ENCODE data around the gene OXER1. TPM values are rescaled to one million over a fixed set of nuclear protein-coding genes. Genes with fewer than 3 reads are reported as not detected.
A peak's percentile ranks its signal among the peaks of the same experiment; 100 is the strongest.

OXER1 gene, protein sequence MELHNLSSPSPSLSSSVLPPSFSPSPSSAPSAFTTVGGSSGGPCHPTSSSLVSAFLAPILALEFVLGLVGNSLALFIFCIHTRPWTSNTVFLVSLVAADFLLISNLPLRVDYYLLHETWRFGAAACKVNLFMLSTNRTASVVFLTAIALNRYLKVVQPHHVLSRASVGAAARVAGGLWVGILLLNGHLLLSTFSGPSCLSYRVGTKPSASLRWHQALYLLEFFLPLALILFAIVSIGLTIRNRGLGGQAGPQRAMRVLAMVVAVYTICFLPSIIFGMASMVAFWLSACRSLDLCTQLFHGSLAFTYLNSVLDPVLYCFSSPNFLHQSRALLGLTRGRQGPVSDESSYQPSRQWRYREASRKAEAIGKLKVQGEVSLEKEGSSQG
- 1 to 10 TPM in 1 of 4 donors, under 1 TPM in 3; 0.33 to 2.6 (median 0.59) TPM for total RNA-seq
- 1 to 10 TPM in 2 of 3 donors, not detected in 1; 1.8 to 3.0 TPM for polyA plus RNA-seq

DNA sequence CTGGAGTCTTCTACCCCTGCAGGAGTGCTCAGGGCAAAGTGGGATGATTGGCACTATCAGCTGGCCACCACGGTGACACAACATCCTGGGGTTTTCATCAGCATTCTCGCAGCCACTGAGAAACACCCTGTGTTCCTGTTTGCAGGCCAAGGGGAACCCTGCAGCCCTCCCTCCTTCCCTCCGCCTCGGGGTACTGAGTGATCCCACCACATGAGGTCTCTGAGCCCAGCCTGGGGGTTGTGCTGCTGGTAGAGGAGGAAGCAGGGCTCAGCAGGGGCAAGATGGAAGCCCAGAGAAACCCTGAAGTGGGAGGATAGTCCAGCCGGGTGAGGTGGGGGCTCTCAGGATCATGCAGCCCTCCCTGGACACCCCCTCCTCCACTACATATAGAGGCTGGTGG, at the start of gene OXER1:
OXER1 (minus strand) TSS at position 40 of the 400 bp plus-strand sequence. CDS start 73 bp downstream, outside the sequence.
- DNase-seq: peak; percentile 60
- Histone ChIP-seq H3K4me1 (no peaks in the 10 kb centered on the region), H3K9me3 (no peaks in the 10 kb centered on the region), H3K27me3 (no peaks in the 10 kb centered on the region), H3K36me3 (no peaks in the 10 kb centered on the region), H3K4me3 (no peak within 1 kb of the TSS), H3K27ac (no peak within 1 kb of the TSS)
- TF ChIP-seq POLR2A (IDR thresholded peaks at IDR 0.05): no peak
- TF ChIP-seq POLR2AphosphoS5 (IDR thresholded peaks at IDR 0.05): no peak
- TF ChIP-seq, protein P1, sequence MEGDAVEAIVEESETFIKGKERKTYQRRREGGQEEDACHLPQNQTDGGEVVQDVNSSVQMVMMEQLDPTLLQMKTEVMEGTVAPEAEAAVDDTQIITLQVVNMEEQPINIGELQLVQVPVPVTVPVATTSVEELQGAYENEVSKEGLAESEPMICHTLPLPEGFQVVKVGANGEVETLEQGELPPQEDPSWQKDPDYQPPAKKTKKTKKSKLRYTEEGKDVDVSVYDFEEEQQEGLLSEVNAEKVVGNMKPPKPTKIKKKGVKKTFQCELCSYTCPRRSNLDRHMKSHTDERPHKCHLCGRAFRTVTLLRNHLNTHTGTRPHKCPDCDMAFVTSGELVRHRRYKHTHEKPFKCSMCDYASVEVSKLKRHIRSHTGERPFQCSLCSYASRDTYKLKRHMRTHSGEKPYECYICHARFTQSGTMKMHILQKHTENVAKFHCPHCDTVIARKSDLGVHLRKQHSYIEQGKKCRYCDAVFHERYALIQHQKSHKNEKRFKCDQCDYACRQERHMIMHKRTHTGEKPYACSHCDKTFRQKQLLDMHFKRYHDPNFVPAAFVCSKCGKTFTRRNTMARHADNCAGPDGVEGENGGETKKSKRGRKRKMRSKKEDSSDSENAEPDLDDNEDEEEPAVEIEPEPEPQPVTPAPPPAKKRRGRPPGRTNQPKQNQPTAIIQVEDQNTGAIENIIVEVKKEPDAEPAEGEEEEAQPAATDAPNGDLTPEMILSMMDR (IDR thresholded peaks at IDR 0.05): no peak
- TF ChIP-seq EP300 (IDR thresholded peaks at IDR 0.05): no peak
- intact Hi-C loops (cut with DNase I): no loop called here
- 49 to 81% methylated on average over 5 of the region's 5 CpGs for WGBS, 2 donors

DNA sequence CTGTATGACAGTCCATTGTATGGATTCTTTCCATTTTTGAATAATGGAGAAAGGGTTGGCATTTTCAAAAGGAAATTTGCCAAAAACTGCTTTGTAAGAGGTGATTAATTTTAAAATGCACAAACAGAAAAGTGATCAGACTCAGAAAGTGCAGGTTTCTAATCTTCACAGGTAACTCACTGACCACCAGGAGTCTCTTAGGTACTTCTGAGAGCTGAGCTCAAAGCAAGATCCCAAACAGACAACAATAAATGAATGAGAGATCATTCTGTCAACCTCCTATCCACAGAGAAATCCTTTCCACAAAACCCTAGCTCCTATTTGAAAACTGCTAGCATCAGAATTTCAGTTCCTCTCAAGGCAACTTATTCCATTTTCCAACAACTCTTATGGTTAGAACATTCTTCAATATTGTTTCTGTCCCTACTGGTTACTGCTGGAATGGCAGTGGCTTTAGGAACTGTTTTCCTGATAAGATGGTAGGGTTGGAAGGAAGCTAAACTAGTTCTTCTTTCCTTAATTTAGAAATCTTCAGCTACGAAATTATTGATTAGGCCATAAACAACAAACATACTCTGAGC, 49.1 kb upstream of the OXER1 start:
- no peak overlapping the region for H3K4me3 ChIP-seq
- peaks cover 0 to 22% (median 14%) of the 10 kb centered on the region in 4 donors for H3K4me1 ChIP-seq
- TF ChIP-seq POLR2AphosphoS5 (IDR thresholded peaks at IDR 0.05) (no peak), EP300 (IDR thresholded peaks at IDR 0.05) (no peak)
- TF ChIP-seq, protein P1 (IDR thresholded peaks at IDR 0.05): peak; percentile 30 to 62 (median 50)
- H3K27me3 ChIP-seq: no peaks in the 10 kb centered on the region
- 0 to 44% methylated on average over 1 of the region's 1 CpG for WGBS, 2 donors
- H3K9me3 ChIP-seq: no peaks in the 10 kb centered on the region
- H3K27ac ChIP-seq: no peak overlapping the region
- H3K36me3 ChIP-seq: no peaks in the 10 kb centered on the region
- intact Hi-C loops (cut with DNase I): no loop called here
- no peak for DNase-seq

DNA sequence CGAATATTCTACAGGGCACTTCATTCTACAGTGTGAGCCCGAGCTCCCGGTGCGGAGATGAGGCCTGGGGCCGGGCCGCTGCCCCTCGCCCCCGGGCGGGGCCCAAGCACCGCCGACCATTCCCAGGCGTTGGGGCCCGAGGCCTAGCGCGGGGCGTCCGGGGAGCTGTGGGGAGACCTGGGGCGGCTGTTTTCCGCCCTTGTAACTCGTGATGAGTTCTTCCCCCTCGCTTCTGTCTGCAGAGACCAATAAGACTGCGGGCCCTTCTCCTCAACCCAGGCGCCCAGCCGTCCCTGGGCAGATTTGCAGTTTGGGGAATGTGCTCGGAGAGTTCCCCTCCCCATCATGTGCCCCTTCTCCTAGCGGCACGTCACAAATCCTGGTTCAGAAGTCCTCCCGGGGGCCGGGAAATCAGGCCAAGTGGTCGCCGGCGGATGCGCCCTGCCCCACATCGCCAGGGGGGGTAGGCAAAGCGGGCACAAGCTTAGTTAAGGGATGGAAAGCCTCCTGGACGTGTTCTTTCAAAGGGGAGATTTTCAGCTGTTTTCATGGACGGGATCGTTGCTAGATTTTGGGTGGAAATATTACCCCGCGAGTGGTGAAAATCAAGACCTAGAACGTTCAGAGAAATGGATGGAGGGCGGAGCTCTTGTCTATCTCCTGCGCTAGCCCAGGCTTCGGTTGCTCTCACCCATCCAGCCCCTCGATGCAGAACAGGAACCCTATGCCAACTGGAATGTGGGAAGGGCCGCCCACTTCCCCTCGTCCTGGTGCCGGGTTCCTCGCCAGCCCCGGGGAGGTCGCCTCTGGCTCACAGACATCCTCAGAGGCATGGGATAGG, 47.3 kb upstream of the OXER1 start:
- peak; percentile 86 for DNase-seq
- no peaks in the 10 kb centered on the region for H3K36me3 ChIP-seq
- H3K4me3 ChIP-seq: peak overlapping the region; percentile 44 to 74 (median 70)
- TF ChIP-seq, protein P1 (IDR thresholded peaks at IDR 0.05): no peak
- peak in 1 of 4 donors; percentile 6 for TF ChIP-seq EP300 (IDR thresholded peaks at IDR 0.05)
- peak; percentile 33 to 66 for TF ChIP-seq POLR2A (IDR thresholded peaks at IDR 0.05)
- TF ChIP-seq POLR2AphosphoS5 (IDR thresholded peaks at IDR 0.05): peak; percentile 32 to 75 (median 70)
- H3K27ac ChIP-seq: peak overlapping the region; percentile 92 to 99 (median 98)
- WGBS, 2 donors: 9 to 50% methylated on average over 51 of the region's 51 CpGs
- no peaks in the 10 kb centered on the region for H3K9me3 ChIP-seq
- H3K4me1 ChIP-seq: peaks cover 0 to 22% (median 14%) of the 10 kb centered on the region in 4 donors
- no peaks in the 10 kb centered on the region for H3K27me3 ChIP-seq
- intact Hi-C loops (cut with DNase I): no loop called here

DNA sequence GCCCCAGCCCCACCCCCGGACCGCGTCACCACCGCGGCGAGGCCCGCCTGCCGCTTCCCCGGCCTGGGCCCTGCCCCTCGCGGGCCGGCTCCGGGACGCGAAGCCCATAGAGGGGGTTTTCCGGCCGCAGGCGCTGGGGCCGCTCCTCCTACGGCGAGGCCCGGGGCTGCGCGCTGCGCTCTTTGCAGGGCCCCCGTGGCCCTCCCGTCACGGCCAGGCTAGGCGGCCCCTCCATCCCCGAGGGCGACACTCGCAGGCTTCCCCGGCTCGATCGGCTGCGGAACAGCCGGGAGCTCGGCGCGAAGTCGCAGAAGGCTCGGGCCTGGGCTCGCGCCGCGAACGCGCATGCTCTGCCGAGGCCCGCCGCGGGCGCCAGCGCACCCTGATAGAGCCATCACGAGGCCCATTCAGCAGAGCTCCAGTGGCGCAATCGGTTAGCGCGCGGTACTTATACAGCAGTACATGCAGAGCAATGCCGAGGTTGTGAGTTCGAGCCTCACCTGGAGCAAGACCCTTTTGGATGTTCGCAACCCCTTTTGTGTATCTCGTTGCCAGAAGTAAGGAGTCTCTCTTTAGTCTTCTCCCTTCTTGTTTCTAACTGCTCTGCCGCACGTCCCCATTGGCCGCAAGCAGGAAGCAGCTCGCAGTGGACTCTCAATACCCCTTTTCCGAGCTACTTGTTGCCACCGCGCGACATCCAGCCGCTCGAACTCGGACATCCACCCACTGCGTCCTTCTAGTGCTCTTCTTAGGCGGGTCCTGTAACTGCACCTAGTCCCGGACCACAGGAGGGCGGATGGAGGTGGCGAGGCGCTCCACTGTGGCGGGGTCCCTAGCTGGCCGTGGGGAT, 46.4 kb upstream of the OXER1 start:
- no peaks in the 10 kb centered on the region for H3K36me3 ChIP-seq
- intact Hi-C loops (cut with DNase I): no loop called here
- WGBS, 2 donors: 0 to 2% methylated on average over 83 of the region's 83 CpGs
- H3K4me3 ChIP-seq: peak overlapping the region; percentile 44 to 74 (median 70)
- H3K9me3 ChIP-seq: no peaks in the 10 kb centered on the region
- H3K4me1 ChIP-seq: peaks cover 0 to 22% (median 14%) of the 10 kb centered on the region in 4 donors
- peak; percentile 98 for DNase-seq
- H3K27ac ChIP-seq: peak overlapping the region; percentile 92 to 99 (median 98)
- no peaks in the 10 kb centered on the region for H3K27me3 ChIP-seq
- peak; percentile 49 to 54 for TF ChIP-seq POLR2A (IDR thresholded peaks at IDR 0.05)
- peak in 1 of 4 donors; percentile 2 for TF ChIP-seq EP300 (IDR thresholded peaks at IDR 0.05)
- TF ChIP-seq, protein P1 (IDR thresholded peaks at IDR 0.05): no peak
- peak; percentile 47 to 89 (median 80) for TF ChIP-seq POLR2AphosphoS5 (IDR thresholded peaks at IDR 0.05)
